ENCODE data around the gene SLC28A2. TPM values are rescaled to one million over a fixed set of nuclear protein-coding genes. Genes with fewer than 3 reads are reported as not detected.
"Not testable (repeated sequence)": the region's sequence is repeated elsewhere in the genome, so short reads cannot be mapped to it uniquely, and the experiment has no call there.

The SLC28A2 gene
- total RNA-seq, 1 donor from 2014 or later, result not detected

DNA sequence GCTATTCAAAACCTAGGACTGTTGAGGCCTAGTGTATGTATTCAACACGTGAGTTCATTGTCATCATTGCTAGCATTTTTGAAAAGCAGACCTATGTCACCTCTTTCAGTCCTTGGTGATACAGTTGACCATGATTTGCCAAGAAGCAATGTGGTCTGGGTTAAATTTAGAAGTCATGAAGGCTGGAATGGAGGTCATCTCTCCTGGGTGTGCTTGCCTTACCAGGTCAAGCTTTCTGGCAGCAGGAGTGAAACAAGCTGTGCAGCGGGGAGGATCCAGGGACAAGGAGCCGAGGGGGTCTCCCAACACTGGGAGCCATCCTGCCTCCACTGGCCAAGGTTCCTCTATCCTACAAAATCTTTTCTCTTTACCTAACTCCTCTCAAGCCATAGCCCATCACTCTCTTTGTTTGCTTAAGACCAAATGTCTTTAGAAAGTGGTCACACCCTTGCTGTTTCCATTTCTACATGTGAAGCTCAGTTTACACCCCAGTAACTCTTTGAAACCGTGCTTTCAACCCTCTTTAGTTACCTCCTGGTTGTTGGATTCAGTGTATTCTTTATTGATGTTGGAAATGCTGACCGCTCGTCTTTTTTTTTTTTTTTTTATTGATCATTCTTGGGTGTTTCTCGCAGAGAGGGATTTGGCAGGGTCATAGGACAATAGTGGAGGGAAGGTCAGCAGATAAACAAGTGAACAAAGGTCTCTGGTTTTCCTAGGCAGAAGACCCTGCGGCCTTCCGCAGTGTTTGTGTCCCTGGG is 40.0 kb downstream of the SLC28A2 start:
- ATAC-seq (ENCODE audit: low read depth), result no peak
- POLR2A ChIA-PET, result no interaction called here
- CTCF ChIA-PET, result no interaction called here

GRCh38 chr15:45293326-45293725 is 41.3 kb downstream of the SLC28A2 start:
- H3K27ac Mint-ChIP-seq; DNase-seq; H3K4me1 Mint-ChIP-seq; CTCF ChIA-PET; H3K27me3 Mint-ChIP-seq; H3K4me3 Mint-ChIP-seq; intact Hi-C loops (cut with micrococcal nuclease); H3K36me3 Mint-ChIP-seq (ENCODE audit: low read depth); POLR2A ChIA-PET; ATAC-seq (ENCODE audit: low read depth): not testable (repeated sequence)
- peaks cover 11% of the 10 kb centered on the region for H3K9me3 Mint-ChIP-seq

More for the DNA sequence above, 40.0 kb downstream of the SLC28A2 start:
- H3K9me3 Mint-ChIP-seq, result peaks cover 7% of the 10 kb centered on the region
- DNase-seq, result no peak
- no peak overlapping the region for H3K4me3 Mint-ChIP-seq
- intact Hi-C loops (cut with micrococcal nuclease), result no loop called here
- TF ChIP-seq CTCF (IDR thresholded peaks at IDR 0.05), result no peak
- H3K27me3 Mint-ChIP-seq, result peaks cover 9% of the 10 kb centered on the region
- H3K27ac Mint-ChIP-seq, result no peak overlapping the region
- no peaks in the 10 kb centered on the region for H3K36me3 Mint-ChIP-seq (ENCODE audit: low read depth)
- H3K4me1 Mint-ChIP-seq, result no peaks in the 10 kb centered on the region

DNA sequence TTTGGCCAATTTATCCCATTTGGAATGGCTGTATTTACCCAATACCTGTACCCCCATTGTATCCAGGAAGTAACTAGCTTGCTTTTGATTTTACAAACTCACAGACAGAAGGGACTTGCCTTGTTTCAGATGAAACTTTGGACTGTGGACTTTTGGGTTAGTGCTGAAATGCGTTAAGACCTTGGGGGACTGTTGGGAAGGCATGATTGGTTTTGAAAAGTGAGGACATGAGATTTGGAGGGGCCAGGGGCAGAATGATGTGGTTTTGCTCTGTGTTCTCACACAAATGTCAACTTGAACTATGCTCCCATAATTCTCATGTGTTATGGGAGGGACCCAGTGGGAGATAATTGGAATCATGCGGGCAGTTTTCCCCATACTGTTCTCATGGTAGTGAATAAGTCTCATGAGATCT is 46.9 kb downstream of the SLC28A2 start:
- POLR2A ChIA-PET; ATAC-seq (ENCODE audit: low read depth); DNase-seq; H3K36me3 Mint-ChIP-seq (ENCODE audit: low read depth); H3K4me3 Mint-ChIP-seq; intact Hi-C loops (cut with micrococcal nuclease); H3K27me3 Mint-ChIP-seq; CTCF ChIA-PET; H3K4me1 Mint-ChIP-seq; H3K27ac Mint-ChIP-seq: not testable (repeated sequence)
- H3K9me3 Mint-ChIP-seq, result peaks cover 19% of the 10 kb centered on the region

DNA sequence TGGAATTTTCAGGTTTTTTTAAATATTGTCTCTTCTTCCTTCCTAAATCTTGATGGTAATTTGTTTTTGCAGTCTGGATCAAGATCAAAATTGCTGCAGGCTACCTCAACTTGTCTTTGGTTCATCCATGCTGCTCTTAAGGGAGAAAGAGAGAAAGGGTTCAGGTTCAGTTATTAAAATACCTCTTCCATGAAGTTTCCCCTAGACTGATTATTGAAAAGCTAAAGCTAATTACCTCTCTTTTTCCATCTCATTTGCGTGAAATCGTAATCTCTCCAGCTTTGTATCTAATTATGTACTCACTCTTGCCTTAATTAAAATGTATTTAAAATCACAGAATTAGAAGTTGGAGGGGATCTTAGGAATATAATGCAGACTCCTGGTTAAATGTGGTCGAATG is 52.7 kb downstream of the SLC28A2 start:
- intact Hi-C loops (cut with micrococcal nuclease), result no loop called here
- H3K27me3 Mint-ChIP-seq, result peaks cover 26% of the 10 kb centered on the region
- ATAC-seq (ENCODE audit: low read depth) (no peak), DNase-seq (no peak)
- no peak overlapping the region for H3K27ac Mint-ChIP-seq
- no peak for TF ChIP-seq CTCF (IDR thresholded peaks at IDR 0.05)
- ChIA-PET CTCF (interaction anchor here (0.8 to 2.5 kb wide), 5 partner anchors 13 to 309 kb away, joined by 3 to 12 read pairs (median 3); no protein-coding TSS in a partner anchor), POLR2A (no interaction called here)
- H3K9me3 Mint-ChIP-seq, result no peaks in the 10 kb centered on the region
- H3K4me3 Mint-ChIP-seq, result no peak overlapping the region
- peaks cover 4% of the 10 kb centered on the region for H3K4me1 Mint-ChIP-seq
- no peaks in the 10 kb centered on the region for H3K36me3 Mint-ChIP-seq (ENCODE audit: low read depth)

- H3K9me3 Mint-ChIP-seq, result no peaks in the 10 kb centered on the region
- no peak overlapping the region for H3K27ac Mint-ChIP-seq
- H3K36me3 Mint-ChIP-seq (ENCODE audit: low read depth), result no peaks in the 10 kb centered on the region
- intact Hi-C loops (cut with micrococcal nuclease), result loop anchor here (2.0 kb wide), 1 partner anchor 309 kb away; no protein-coding TSS in a partner anchor
- H3K4me1 Mint-ChIP-seq, result peaks cover 4% of the 10 kb centered on the region
- no peak overlapping the region for H3K4me3 Mint-ChIP-seq
- DNase-seq (no peak), ATAC-seq (ENCODE audit: low read depth) (no peak)
- POLR2A ChIA-PET, result interaction anchor here (0.8 kb wide), 1 partner anchor 59 kb away, joined by 3 read pairs; no protein-coding TSS in a partner anchor
- CTCF ChIA-PET, result interaction anchor here (1.0 kb wide), 1 partner anchor 152 kb away, joined by 3 read pairs; no protein-coding TSS in a partner anchor
- H3K27me3 Mint-ChIP-seq, result peaks cover 29% of the 10 kb centered on the region
- TF ChIP-seq CTCF (IDR thresholded peaks at IDR 0.05), result no peak
Measured at GRCh38 chr15:45306105-45306504, 54.1 kb downstream of the SLC28A2 start.

GRCh38 chr15:45307230-45307924 is 55.3 kb downstream of the SLC28A2 start:
- ChIA-PET CTCF (interaction anchor here (1.1 to 2.5 kb wide), 2 partner anchors 92 to 123 kb away, joined by 3 to 19 read pairs; no protein-coding TSS in a partner anchor), POLR2A (interaction anchor here (1.0 kb wide), 1 partner anchor 95 kb away, joined by 3 read pairs; a partner anchor contains a TSS)
- DNase-seq, result no peak
- H3K27ac Mint-ChIP-seq, result peak overlapping the region; percentile 50
- peak overlapping the region; percentile 79 for H3K4me3 Mint-ChIP-seq
- intact Hi-C loops (cut with micrococcal nuclease), result loop anchor here (1.0 to 2.0 kb wide), 4 partner anchors 92 to 307 kb away; no protein-coding TSS in a partner anchor
- no peaks in the 10 kb centered on the region for H3K9me3 Mint-ChIP-seq
- H3K4me1 Mint-ChIP-seq, result peaks cover 4% of the 10 kb centered on the region
- TF ChIP-seq CTCF (IDR thresholded peaks at IDR 0.05), result no peak
- H3K36me3 Mint-ChIP-seq (ENCODE audit: low read depth), result no peaks in the 10 kb centered on the region
- H3K27me3 Mint-ChIP-seq, result peaks cover 34% of the 10 kb centered on the region
- ATAC-seq (ENCODE audit: low read depth), result no peak

DNA sequence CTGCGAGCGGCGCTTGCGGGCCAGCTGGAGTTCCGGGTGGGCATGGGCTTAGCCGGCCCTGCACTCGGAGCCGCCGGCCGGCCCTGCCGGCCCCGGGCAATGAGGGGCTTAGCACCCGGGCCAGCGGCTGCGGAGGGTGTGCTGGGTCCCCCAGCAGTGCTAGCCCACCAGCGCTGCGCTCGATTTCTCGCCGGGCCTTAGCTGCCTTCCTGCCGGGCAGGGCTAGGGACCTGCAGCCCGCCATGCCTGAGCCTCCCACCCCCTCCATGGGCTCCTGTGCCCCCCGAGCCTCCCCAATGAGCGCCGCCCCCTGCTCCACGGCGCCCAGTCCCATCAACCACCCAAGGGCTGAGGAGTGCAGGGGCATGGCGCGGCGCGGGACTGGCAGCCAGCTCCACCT is 62.1 kb downstream of the SLC28A2 start:
- DNase-seq; intact Hi-C loops (cut with micrococcal nuclease); H3K4me1 Mint-ChIP-seq; ATAC-seq (ENCODE audit: low read depth); H3K9me3 Mint-ChIP-seq; H3K27ac Mint-ChIP-seq; POLR2A ChIA-PET; H3K36me3 Mint-ChIP-seq (ENCODE audit: low read depth); H3K4me3 Mint-ChIP-seq: not testable (repeated sequence)
- H3K27me3 Mint-ChIP-seq, result peaks cover 21% of the 10 kb centered on the region
- CTCF ChIA-PET, result interaction anchor here (0.9 kb wide), 1 partner anchor 300 kb away, joined by 3 read pairs; no protein-coding TSS in a partner anchor
